ENCODE measurements around the gene RANBP9.

RANBP9 gene

GRCh38 chr6:13667655-13668054 lies 44.0 kb downstream of the RANBP9 start:
- no peak overlapping the region for H3K4me3 ChIP-seq (ENCODE audit: low read length in 2 of 2)
- no peak overlapping the region for H2BK12ac ChIP-seq (ENCODE audit: low read length)
- no peak overlapping the region for H2AK5ac ChIP-seq (ENCODE audit: low read depth, low read length)
- H2BK15ac ChIP-seq (ENCODE audit: low read length), result no peak overlapping the region
- no peaks in the 10 kb centered on the region for H3K27me3 ChIP-seq (ENCODE audit: control insufficient read depth in 3 of 3, insufficient read depth in 3 of 3, low read depth in 1 of 3, low read length in 3 of 3)
- no peaks in the 10 kb centered on the region for H3K4me1 ChIP-seq (ENCODE audit: control insufficient read depth in 2 of 2, insufficient read depth in 1 of 2, low read depth in 1 of 2, low read length in 2 of 2)
- H3K18ac ChIP-seq (ENCODE audit: low read length), result no peak overlapping the region
- H3K14ac ChIP-seq (ENCODE audit: low read length), result no peak overlapping the region
- no peak overlapping the region for H3K23ac ChIP-seq (ENCODE audit: low read depth, low read length, poor library complexity)
- DNase-seq (ENCODE audit: low spot score), result no peak
- no peak overlapping the region for H3K27ac ChIP-seq (replicated peaks; ENCODE audit: low read length)
- H4K8ac ChIP-seq (ENCODE audit: low read depth, low read length), result no peak overlapping the region
- no peak overlapping the region for H3K9ac ChIP-seq (ENCODE audit: low read depth, low read length, poor library complexity)
- no peak overlapping the region for H3K4me2 ChIP-seq (ENCODE audit: insufficient read depth, low read length, poor library complexity, severe bottlenecking)
- no peak overlapping the region for H2BK5ac ChIP-seq (ENCODE audit: low read length)
- H2BK120ac ChIP-seq (ENCODE audit: low read depth, low read length), result no peak overlapping the region
- WGBS, 2 donors (ENCODE audit: extremely low coverage in 2 of 2, insufficient read length in 2 of 2, insufficient replicate concordance in 1 of 2), result 100% methylated on average over 1 of the region's 2 CpGs; no CpG with 5 or more reads in 1 of the 2 donors
- H3K4ac ChIP-seq (ENCODE audit: low read length), result no peak overlapping the region
- peaks cover 4% of the 10 kb centered on the region for H3K79me1 ChIP-seq (ENCODE audit: low read depth, low read length)
- no peak overlapping the region for H4K91ac ChIP-seq (ENCODE audit: low read depth, low read length, poor library complexity)
- peaks cover 0 to 36% of the 10 kb centered on the region in 2 donors for H3K9me3 ChIP-seq (replicated peaks in 1 of 2; ENCODE audit: control insufficient read depth in 2 of 2, insufficient read depth in 1 of 2, low read depth in 1 of 2, low read length in 2 of 2)
- H3K36me3 ChIP-seq (replicated peaks in 1 of 2; ENCODE audit: control insufficient read depth in 2 of 2, insufficient read depth in 2 of 2, low read length in 2 of 2), result no peaks in the 10 kb centered on the region
- no peak overlapping the region for H2AFZ ChIP-seq (ENCODE audit: low read length)

DNA sequence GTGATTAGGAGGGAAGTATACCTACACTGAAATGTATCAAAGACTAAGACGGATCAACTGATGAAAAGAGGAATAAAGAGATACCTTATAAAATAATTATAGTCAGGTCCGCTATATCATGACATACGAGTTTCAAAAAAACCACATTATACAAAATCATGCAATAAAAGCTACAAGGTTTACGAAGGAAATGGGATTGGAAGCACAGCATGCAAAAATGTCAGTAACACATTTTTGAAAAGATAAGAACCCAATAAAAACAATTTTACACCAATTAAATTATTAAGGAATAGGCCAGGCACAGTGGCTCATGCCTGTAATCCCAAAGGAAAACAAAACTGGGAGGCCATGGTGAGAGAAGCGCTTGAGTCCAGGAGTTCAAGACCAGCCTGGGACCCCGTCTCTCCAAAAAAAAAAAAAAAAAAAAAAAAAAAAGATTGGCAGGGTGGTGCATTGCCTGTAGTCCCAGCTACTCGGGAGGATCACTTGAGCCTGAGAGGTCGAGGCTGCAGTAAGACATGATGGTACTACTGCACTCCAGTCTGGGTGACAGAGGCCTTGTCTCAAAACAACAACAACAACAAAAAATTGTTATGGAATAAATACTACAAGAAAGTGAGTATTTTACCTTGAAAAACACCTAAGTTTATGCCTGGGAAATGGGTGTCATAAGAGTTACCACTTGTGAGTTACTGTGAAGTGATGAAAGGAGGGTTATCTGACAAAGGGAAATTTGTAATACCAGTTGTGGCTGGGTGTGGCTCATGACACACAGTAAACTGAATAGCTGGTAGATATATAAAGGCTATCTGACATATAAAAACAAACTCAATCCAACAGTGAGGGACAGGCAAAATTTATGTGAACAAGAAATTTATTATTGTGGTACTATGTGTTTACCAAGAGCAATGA lies 45.2 kb downstream of the RANBP9 start:
- no peak overlapping the region for H3K9ac ChIP-seq (ENCODE audit: low read depth, low read length, poor library complexity)
- H3K23ac ChIP-seq (ENCODE audit: low read depth, low read length, poor library complexity), result no peak overlapping the region

GRCh38 chr6:13664703-13665352 lies 46.8 kb downstream of the RANBP9 start:
- H3K18ac ChIP-seq (ENCODE audit: low read length), result no peak overlapping the region
- H4K91ac ChIP-seq (ENCODE audit: low read depth, low read length, poor library complexity), result no peak overlapping the region
- no peak overlapping the region for H2BK12ac ChIP-seq (ENCODE audit: low read length)
- no peaks in the 10 kb centered on the region for H3K27me3 ChIP-seq (ENCODE audit: control insufficient read depth in 3 of 3, insufficient read depth in 3 of 3, low read depth in 1 of 3, low read length in 3 of 3)
- H2BK15ac ChIP-seq (ENCODE audit: low read length), result no peak overlapping the region
- no peak overlapping the region for H2AK5ac ChIP-seq (ENCODE audit: low read depth, low read length)
- H2BK5ac ChIP-seq (ENCODE audit: low read length), result no peak overlapping the region
- H3K9me3 ChIP-seq (replicated peaks in 1 of 2; ENCODE audit: control insufficient read depth in 2 of 2, insufficient read depth in 1 of 2, low read depth in 1 of 2, low read length in 2 of 2), result peaks cover 0 to 33% of the 10 kb centered on the region in 2 donors
- no peak overlapping the region for H3K4me3 ChIP-seq (ENCODE audit: low read length in 2 of 2)
- H3K4me2 ChIP-seq (ENCODE audit: insufficient read depth, low read length, poor library complexity, severe bottlenecking), result no peak overlapping the region
- H4K8ac ChIP-seq (ENCODE audit: low read depth, low read length), result no peak overlapping the region
- H2AFZ ChIP-seq (ENCODE audit: low read length), result no peak overlapping the region
- H2BK120ac ChIP-seq (ENCODE audit: low read depth, low read length), result no peak overlapping the region
- DNase-seq (ENCODE audit: low spot score), result no peak
- H3K4me1 ChIP-seq (ENCODE audit: control insufficient read depth in 2 of 2, insufficient read depth in 1 of 2, low read depth in 1 of 2, low read length in 2 of 2), result no peaks in the 10 kb centered on the region
- H3K9ac ChIP-seq (ENCODE audit: low read depth, low read length, poor library complexity), result no peak overlapping the region
- no peaks in the 10 kb centered on the region for H3K36me3 ChIP-seq (replicated peaks in 1 of 2; ENCODE audit: control insufficient read depth in 2 of 2, insufficient read depth in 2 of 2, low read length in 2 of 2)
- H3K23ac ChIP-seq (ENCODE audit: low read depth, low read length, poor library complexity), result no peak overlapping the region
- peaks cover 6% of the 10 kb centered on the region for H3K79me1 ChIP-seq (ENCODE audit: low read depth, low read length)
- no peak overlapping the region for H3K14ac ChIP-seq (ENCODE audit: low read length)
- no peak overlapping the region for H3K4ac ChIP-seq (ENCODE audit: low read length)
- no peak overlapping the region for H3K27ac ChIP-seq (replicated peaks; ENCODE audit: low read length)

More for the DNA sequence above, 45.2 kb downstream of the RANBP9 start:
- no peak overlapping the region for H3K27ac ChIP-seq (replicated peaks; ENCODE audit: low read length)
- peaks cover 0 to 40% of the 10 kb centered on the region in 2 donors for H3K9me3 ChIP-seq (replicated peaks in 1 of 2; ENCODE audit: control insufficient read depth in 2 of 2, insufficient read depth in 1 of 2, low read depth in 1 of 2, low read length in 2 of 2)
- H2BK12ac ChIP-seq (ENCODE audit: low read length), result no peak overlapping the region
- H4K8ac ChIP-seq (ENCODE audit: low read depth, low read length), result no peak overlapping the region
- no peaks in the 10 kb centered on the region for H3K27me3 ChIP-seq (ENCODE audit: control insufficient read depth in 3 of 3, insufficient read depth in 3 of 3, low read depth in 1 of 3, low read length in 3 of 3)
- no peak overlapping the region for H3K4ac ChIP-seq (ENCODE audit: low read length)
- no peak overlapping the region for H3K4me3 ChIP-seq (ENCODE audit: low read length in 2 of 2)
- H3K14ac ChIP-seq (ENCODE audit: low read length), result no peak overlapping the region
- no peak overlapping the region for H2BK120ac ChIP-seq (ENCODE audit: low read depth, low read length)
- no peak overlapping the region for H2BK15ac ChIP-seq (ENCODE audit: low read length)
- DNase-seq (ENCODE audit: low spot score), result no peak
- H2AFZ ChIP-seq (ENCODE audit: low read length), result no peak overlapping the region
- no peak overlapping the region for H2AK5ac ChIP-seq (ENCODE audit: low read depth, low read length)
- no peak overlapping the region for H3K18ac ChIP-seq (ENCODE audit: low read length)
- peaks cover 4% of the 10 kb centered on the region for H3K79me1 ChIP-seq (ENCODE audit: low read depth, low read length)
- H3K36me3 ChIP-seq (replicated peaks in 1 of 2; ENCODE audit: control insufficient read depth in 2 of 2, insufficient read depth in 2 of 2, low read length in 2 of 2), result no peaks in the 10 kb centered on the region
- H3K4me2 ChIP-seq (ENCODE audit: insufficient read depth, low read length, poor library complexity, severe bottlenecking), result no peak overlapping the region
- no peak overlapping the region for H2BK5ac ChIP-seq (ENCODE audit: low read length)
- no peak overlapping the region for H4K91ac ChIP-seq (ENCODE audit: low read depth, low read length, poor library complexity)
- no CpG with 5 or more reads among the region's 8 CpGs for WGBS, 2 donors (ENCODE audit: extremely low coverage in 2 of 2, insufficient read length in 2 of 2, insufficient replicate concordance in 1 of 2)
- no peaks in the 10 kb centered on the region for H3K4me1 ChIP-seq (ENCODE audit: control insufficient read depth in 2 of 2, insufficient read depth in 1 of 2, low read depth in 1 of 2, low read length in 2 of 2)

DNA sequence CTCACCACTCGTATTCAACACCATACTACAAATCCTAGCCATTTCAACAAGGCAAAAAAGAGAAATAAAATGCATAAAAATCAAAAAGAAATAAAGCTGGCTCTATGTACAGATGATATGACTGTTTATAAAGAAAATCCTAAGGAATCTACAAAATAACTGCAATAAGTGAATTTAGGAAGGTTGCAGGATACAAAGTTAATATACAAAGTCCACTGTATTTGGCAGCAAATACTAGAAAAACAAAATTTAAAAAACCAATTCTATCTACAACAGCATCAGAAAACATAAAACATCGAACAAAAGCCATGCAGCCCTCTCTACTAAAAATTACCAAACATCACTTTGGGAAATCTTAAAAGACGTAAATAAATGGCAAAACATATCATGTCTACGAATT lies 47.6 kb downstream of the RANBP9 start:
- no peak overlapping the region for H3K14ac ChIP-seq (ENCODE audit: low read length)
- H3K36me3 ChIP-seq (replicated peaks in 1 of 2; ENCODE audit: control insufficient read depth in 2 of 2, insufficient read depth in 2 of 2, low read length in 2 of 2), result no peaks in the 10 kb centered on the region
- H3K9ac ChIP-seq (ENCODE audit: low read depth, low read length, poor library complexity), result no peak overlapping the region
- WGBS, 2 donors (ENCODE audit: extremely low coverage in 2 of 2, insufficient read length in 2 of 2, insufficient replicate concordance in 1 of 2), result no CpG with 5 or more reads among the region's 4 CpGs
- H2BK5ac ChIP-seq (ENCODE audit: low read length), result no peak overlapping the region
- H3K4ac ChIP-seq (ENCODE audit: low read length), result no peak overlapping the region
- H3K4me2 ChIP-seq (ENCODE audit: insufficient read depth, low read length, poor library complexity, severe bottlenecking), result no peak overlapping the region
- H3K79me1 ChIP-seq (ENCODE audit: low read depth, low read length), result peaks cover 3% of the 10 kb centered on the region
- no peak overlapping the region for H3K23ac ChIP-seq (ENCODE audit: low read depth, low read length, poor library complexity)
- H4K91ac ChIP-seq (ENCODE audit: low read depth, low read length, poor library complexity), result no peak overlapping the region
- H2BK15ac ChIP-seq (ENCODE audit: low read length), result no peak overlapping the region
- no peak overlapping the region for H2BK12ac ChIP-seq (ENCODE audit: low read length)
- H3K18ac ChIP-seq (ENCODE audit: low read length), result no peak overlapping the region
- peaks cover 0 to 28% of the 10 kb centered on the region in 2 donors for H3K9me3 ChIP-seq (replicated peaks in 1 of 2; ENCODE audit: control insufficient read depth in 2 of 2, insufficient read depth in 1 of 2, low read depth in 1 of 2, low read length in 2 of 2)
- H2AK5ac ChIP-seq (ENCODE audit: low read depth, low read length), result no peak overlapping the region
- H2BK120ac ChIP-seq (ENCODE audit: low read depth, low read length), result no peak overlapping the region
- no peak overlapping the region for H4K8ac ChIP-seq (ENCODE audit: low read depth, low read length)
- H3K4me3 ChIP-seq (ENCODE audit: low read length in 2 of 2), result no peak overlapping the region
- H3K27me3 ChIP-seq (ENCODE audit: control insufficient read depth in 3 of 3, insufficient read depth in 3 of 3, low read depth in 1 of 3, low read length in 3 of 3), result no peaks in the 10 kb centered on the region
- no peak overlapping the region for H3K27ac ChIP-seq (replicated peaks; ENCODE audit: low read length)
- no peaks in the 10 kb centered on the region for H3K4me1 ChIP-seq (ENCODE audit: control insufficient read depth in 2 of 2, insufficient read depth in 1 of 2, low read depth in 1 of 2, low read length in 2 of 2)
- no peak overlapping the region for H2AFZ ChIP-seq (ENCODE audit: low read length)
- DNase-seq (ENCODE audit: low spot score), result no peak

Data from neuronal stem cell (in vitro differentiated cells).